OCI-LY7 (cell line): ENCODE measurements around the gene SOWAHC.

Source experiments
- EZH2phosphoT487 ChIP-seq: fragments of 200-600 bp; sonication (generic); IDR thresholded peaks from 2 replicates; pipeline ENCODE4 v1.6.1; 2018; ENCODE audit warnings: low read depth, borderline replicate concordance, mild to moderate bottlenecking, mixed run types, antibody characterized with exemption, low read length, moderate library complexity, mixed read lengths
- TF ChIP-seq, protein P1 (sequence below): fragments of 200-600 bp; sonication (generic); conservative IDR thresholded peaks from 2 replicates; pipeline ENCODE4 v1.5.1; 2014; ENCODE audit warnings: mild to moderate bottlenecking, antibody characterized with exemption, low read length, moderate library complexity, mixed read lengths

DNA sequence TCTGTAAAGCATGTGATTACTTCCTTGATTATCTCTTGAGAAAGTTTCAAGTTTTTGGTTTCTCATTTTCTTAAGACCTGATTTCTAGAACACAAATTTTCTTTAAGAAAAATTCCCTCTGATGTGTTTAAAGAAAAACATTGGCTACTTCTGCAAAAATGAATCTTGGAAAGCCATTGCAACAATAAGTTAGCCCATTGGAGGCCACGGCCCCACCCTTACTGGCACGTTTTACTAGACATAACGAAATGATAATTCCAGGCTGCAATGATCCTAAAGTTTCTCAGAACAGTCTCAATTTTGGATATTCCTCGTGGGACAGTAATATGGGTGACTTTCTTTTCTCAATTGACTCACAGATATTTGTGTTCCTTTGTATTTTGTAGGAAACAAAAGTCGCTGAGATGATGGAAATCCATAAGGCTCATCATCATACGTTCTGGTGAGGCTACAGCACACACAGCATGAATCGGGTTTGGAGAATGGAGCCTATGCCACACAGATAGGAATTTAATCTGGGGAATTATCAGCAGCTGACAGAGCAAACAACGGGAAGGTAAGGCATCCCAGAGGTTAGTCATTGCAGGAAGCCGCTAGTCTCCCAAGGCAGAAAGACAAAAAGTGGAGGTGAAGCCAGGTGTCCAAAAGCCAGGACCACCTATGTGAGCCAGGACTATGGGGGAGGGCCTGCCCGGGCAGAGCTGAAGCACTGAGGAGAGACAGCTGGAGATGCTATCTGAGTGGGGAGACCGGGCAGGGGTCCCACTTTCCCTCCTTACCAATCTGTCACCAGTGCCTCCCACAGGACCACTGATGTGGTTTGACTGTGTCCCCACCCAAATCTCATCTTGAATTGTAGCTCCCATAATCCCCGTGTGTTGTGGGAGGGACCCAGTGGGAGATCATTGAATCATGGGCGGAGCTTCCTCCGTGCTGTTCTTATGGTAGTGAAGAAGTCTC, 35.9 kb downstream of the SOWAHC start:
- TF ChIP-seq, protein P1, sequence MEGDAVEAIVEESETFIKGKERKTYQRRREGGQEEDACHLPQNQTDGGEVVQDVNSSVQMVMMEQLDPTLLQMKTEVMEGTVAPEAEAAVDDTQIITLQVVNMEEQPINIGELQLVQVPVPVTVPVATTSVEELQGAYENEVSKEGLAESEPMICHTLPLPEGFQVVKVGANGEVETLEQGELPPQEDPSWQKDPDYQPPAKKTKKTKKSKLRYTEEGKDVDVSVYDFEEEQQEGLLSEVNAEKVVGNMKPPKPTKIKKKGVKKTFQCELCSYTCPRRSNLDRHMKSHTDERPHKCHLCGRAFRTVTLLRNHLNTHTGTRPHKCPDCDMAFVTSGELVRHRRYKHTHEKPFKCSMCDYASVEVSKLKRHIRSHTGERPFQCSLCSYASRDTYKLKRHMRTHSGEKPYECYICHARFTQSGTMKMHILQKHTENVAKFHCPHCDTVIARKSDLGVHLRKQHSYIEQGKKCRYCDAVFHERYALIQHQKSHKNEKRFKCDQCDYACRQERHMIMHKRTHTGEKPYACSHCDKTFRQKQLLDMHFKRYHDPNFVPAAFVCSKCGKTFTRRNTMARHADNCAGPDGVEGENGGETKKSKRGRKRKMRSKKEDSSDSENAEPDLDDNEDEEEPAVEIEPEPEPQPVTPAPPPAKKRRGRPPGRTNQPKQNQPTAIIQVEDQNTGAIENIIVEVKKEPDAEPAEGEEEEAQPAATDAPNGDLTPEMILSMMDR = no peak
- no peak for TF ChIP-seq EZH2phosphoT487
